ENCODE results near the gene RADX. TPM values are rescaled to one million over a fixed set of nuclear protein-coding genes. Genes with fewer than 3 reads are reported as not detected.
"Not testable (repeated sequence)": the region's sequence is repeated elsewhere in the genome, so short reads cannot be mapped to it uniquely, and the experiment has no call there.

RADX gene
- total RNA-seq, 1 experiment from 2014 or later, result 0.61 TPM

DNA sequence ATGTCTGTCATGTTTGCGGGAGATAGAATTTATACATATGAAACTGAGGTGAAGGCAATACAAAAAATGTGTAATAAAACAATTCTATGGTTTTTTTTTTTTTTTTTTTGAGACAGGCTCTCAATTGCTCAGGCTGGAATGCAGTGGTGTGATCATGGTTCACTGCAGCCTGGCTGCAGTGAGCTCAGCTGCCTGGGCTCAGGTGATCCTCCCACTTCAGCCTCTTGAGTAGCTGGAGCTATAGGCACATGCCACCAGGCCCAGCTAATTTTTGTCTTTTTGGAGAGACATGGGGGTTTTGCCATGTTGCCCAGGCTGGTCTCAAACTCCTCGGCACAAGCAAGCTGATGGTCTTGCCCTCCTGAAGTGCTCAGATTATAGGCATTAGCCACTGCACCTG lies 10.1 kb downstream of the RADX start:
- DNase-seq (ENCODE audit: low read depth in 1 of 2, low spot score in 2 of 2), result no peak
- H3K9me3 ChIP-seq (replicated peaks), result no peaks in the 10 kb centered on the region
- H3K27me3 ChIP-seq (replicated peaks), result no peaks in the 10 kb centered on the region
- H3K36me3 ChIP-seq, result no peaks in the 10 kb centered on the region
- H3K4me1 ChIP-seq (replicated peaks), result no peaks in the 10 kb centered on the region
- H3K4me3 ChIP-seq, result no peak overlapping the region
- H3K27ac ChIP-seq, result no peak overlapping the region

DNA sequence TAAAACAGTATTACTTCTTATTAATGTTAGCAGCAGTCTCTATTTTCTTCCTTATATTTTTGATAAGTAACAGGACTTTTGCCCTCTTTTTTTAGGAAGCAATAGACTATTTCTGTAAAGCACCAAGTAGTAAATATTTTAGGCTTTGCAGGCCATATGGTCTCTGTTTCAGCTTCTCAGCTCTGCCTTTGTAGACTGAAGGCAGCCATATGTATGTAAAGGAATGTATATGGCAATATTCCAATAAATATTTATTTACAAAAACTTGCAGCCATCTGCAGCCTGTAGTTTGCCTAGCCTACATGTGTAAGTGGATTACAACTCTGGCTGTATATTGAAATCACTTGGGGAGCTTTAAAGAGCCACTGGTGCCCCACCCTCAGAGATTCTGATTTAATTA lies 15.0 kb downstream of the RADX start:
- DNase-seq (ENCODE audit: low read depth in 1 of 2, low spot score in 2 of 2), result no peak
- H3K9me3 ChIP-seq (replicated peaks), result no peaks in the 10 kb centered on the region
- H3K4me1 ChIP-seq (replicated peaks), result no peaks in the 10 kb centered on the region
- no peaks in the 10 kb centered on the region for H3K27me3 ChIP-seq (replicated peaks)
- no peaks in the 10 kb centered on the region for H3K36me3 ChIP-seq
- no peak overlapping the region for H3K27ac ChIP-seq
- H3K4me3 ChIP-seq, result no peak overlapping the region

DNA sequence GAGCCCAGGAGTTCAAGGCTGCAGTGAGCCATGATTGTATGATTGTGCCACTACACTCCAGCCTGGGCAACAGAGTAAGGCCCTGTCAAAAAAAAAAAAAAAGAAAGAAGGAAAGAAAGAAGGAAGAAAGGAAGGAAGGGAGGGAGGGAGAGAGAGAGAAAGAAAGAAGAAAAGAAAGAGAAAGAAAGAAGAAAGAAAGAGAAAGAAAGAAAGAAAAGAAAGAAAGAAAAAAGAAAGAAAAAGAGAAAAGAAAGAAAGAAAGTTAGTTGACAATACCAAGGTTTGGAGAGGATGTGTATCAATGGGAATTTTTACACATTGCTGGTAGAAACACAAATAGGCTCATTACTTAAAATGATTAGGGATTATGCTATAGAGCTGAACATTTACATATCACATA lies 19.8 kb downstream of the RADX start:
- H3K36me3 ChIP-seq, result no peaks in the 10 kb centered on the region
- H3K4me1 ChIP-seq (replicated peaks), result no peaks in the 10 kb centered on the region
- H3K9me3 ChIP-seq (replicated peaks), result no peaks in the 10 kb centered on the region
- no peak for DNase-seq (ENCODE audit: low read depth in 1 of 2, low spot score in 2 of 2)
- no peak overlapping the region for H3K27ac ChIP-seq
- no peaks in the 10 kb centered on the region for H3K27me3 ChIP-seq (replicated peaks)
- H3K4me3 ChIP-seq, result no peak overlapping the region

DNA sequence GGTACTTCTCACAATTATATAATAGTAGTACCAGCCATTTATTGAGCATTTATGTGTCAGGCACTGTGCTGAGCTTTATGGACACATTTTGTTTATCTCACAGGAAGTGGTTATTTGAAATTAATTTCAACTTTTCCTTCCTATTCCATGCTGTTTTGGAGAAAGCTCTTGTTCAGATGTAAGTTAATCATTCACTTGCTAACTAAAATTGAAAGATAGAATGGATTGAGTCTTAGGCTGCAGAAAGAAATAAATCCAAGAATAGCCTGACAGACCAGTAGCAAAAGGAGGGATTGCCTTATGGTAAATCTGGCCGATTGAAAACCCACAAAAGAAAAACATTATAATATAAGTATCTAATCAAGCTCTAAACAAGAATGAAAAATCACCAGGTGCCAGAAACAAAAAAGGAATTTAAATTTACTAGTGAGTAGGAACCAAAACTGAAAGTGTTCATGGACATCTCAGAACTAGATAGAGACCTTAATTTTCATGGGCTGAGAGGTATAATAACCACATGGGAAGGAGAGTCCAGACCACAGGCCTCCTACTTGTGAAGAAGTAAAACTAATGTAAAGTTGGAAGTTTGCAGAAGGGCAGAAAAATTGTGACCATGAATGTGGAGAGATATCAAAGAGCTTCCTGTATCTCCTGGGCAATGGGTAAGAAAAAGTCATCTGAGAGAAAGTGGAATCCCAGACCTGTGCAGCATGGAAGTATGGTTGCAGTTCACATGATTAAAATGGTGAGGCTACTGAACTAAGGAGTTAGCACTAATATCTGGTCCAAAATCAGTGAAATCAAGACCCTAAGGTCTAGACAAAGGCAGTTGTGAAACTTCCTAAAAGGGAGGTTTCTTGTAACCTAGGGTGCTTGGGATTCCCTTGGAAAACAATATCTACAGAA lies 38.0 kb downstream of the RADX start:
- no peak for DNase-seq (ENCODE audit: low read depth in 1 of 2, low spot score in 2 of 2)
- Histone ChIP-seq H3K27me3 (replicated peaks) (no peaks in the 10 kb centered on the region), H3K9me3 (replicated peaks) (no peaks in the 10 kb centered on the region), H3K36me3 (no peaks in the 10 kb centered on the region), H3K27ac (no peak overlapping the region), H3K4me1 (replicated peaks) (no peaks in the 10 kb centered on the region), H3K4me3 (no peak overlapping the region)

DNA sequence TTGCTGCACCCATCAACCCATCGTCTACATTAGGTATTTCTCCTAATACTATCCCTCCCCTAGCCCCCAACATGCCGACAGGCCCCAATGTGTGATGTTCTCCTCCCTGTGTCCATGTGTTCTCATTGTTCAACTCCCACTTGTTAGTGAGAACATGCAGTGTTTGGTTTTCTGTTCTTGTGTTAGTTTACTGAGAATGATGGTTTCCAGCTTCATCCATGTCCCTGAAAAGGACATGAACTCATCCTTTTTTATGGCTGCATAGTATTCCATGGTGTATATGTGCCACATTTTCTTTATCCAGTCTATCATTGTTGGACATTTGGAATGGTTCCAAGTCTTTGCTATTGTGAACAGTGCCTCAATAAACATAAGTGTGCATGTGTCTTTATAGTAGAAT lies 41.8 kb downstream of the RADX start:
- DNase-seq (ENCODE audit: low read depth in 1 of 2, low spot score in 2 of 2); H3K27ac ChIP-seq; H3K36me3 ChIP-seq: not testable (repeated sequence)

DNA sequence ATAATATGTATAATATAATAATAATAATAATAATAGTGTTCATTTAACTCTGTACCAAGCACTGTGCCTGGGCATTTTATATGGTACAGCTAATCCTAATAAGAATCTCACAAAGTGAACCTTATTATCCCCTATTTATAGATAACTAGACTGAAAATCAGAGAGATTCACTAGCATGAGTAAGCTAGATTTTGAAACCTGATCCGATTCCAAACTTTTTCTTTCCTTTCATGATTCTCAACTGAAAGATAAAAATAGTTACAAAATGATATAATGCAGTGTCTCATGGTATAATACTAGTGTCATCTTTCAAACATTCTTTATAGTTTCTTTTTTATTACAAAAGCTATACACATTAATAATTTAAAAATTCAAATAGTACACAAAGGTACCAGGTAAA lies 58.9 kb downstream of the RADX start:
- no peak for DNase-seq (ENCODE audit: low read depth in 1 of 2, low spot score in 2 of 2)
- Histone ChIP-seq H3K27ac (no peak overlapping the region), H3K4me1 (replicated peaks) (no peaks in the 10 kb centered on the region), H3K27me3 (replicated peaks) (no peaks in the 10 kb centered on the region), H3K9me3 (replicated peaks) (no peaks in the 10 kb centered on the region), H3K36me3 (no peaks in the 10 kb centered on the region), H3K4me3 (no peak overlapping the region)

More for the DNA sequence above, 41.8 kb downstream of the RADX start:
- not testable (repeated sequence) for H3K4me1 ChIP-seq (replicated peaks); H3K9me3 ChIP-seq (replicated peaks); H3K4me3 ChIP-seq; H3K27me3 ChIP-seq (replicated peaks)

DNA sequence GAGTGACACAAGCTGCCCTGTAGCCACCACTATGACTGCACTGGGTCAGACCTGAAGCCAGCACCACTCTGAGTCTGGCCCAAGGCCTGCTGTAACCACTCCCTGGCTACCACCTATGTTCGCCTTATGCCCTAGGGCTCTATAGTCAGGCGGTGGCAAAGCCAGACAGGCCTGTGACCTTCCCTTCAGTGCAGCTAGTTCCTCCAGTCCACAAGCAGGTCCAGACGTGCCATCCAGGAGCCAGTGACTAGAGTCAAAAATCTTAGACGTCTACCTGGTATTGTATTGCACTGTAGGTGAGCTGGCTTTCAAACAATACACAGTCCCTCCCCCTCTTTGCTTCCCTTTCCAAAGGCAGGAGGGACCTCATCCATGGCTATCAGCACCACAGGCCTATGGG lies 60.7 kb downstream of the RADX start:
- Histone ChIP-seq H3K27me3 (replicated peaks) (no peaks in the 10 kb centered on the region), H3K36me3 (no peaks in the 10 kb centered on the region), H3K4me3 (no peak overlapping the region), H3K27ac (no peak overlapping the region), H3K9me3 (replicated peaks) (no peaks in the 10 kb centered on the region), H3K4me1 (replicated peaks) (no peaks in the 10 kb centered on the region)
- no peak for DNase-seq (ENCODE audit: low read depth in 1 of 2, low spot score in 2 of 2)

DNA sequence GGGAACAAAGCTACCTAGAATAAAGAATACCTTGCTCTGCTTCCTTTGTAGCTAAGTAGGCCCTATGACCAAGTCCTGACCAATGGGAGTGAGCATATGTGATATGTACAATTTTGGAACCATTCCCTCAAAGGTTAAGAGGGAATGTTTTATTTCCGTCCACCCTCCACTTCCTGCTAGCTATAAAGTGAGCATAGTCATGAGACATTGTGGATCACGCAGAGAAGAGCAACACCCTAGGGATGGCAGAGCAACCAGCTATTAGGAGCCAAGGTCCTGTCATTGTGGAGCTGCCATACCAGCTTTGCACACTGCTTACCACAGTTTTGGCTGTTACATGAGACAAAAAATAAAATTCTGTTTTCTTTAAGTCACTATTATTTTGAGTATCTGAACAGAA lies 68.9 kb downstream of the RADX start:
- DNase-seq (ENCODE audit: low read depth in 1 of 2, low spot score in 2 of 2), result no peak
- no peaks in the 10 kb centered on the region for H3K4me1 ChIP-seq (replicated peaks)
- H3K27ac ChIP-seq, result no peak overlapping the region
- no peaks in the 10 kb centered on the region for H3K27me3 ChIP-seq (replicated peaks)
- no peaks in the 10 kb centered on the region for H3K36me3 ChIP-seq
- no peaks in the 10 kb centered on the region for H3K9me3 ChIP-seq (replicated peaks)
- no peak overlapping the region for H3K4me3 ChIP-seq

DNA sequence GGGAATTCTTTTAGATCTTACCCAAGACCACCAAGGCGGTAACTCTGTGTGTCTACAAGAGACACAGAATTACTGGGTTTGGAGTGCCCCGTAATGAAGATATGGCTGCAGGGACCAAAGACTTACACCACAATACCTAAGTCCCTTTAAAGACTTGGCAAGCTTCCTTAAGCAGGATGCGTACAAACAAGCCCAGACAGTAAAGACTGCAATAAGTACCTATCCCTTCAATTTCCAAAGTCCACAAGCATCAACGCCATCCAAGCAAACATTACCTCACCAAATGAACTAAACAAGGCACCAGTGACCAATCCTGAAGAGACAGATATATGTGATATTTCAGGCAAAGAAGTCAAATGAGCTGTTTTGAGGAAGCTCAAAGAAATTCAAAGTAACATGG lies 72.4 kb downstream of the RADX start:
- Histone ChIP-seq H3K4me3 (no peak overlapping the region), H3K9me3 (replicated peaks) (no peaks in the 10 kb centered on the region), H3K4me1 (replicated peaks) (no peaks in the 10 kb centered on the region), H3K36me3 (no peaks in the 10 kb centered on the region), H3K27me3 (replicated peaks) (no peaks in the 10 kb centered on the region), H3K27ac (no peak overlapping the region)
- DNase-seq (ENCODE audit: low read depth in 1 of 2, low spot score in 2 of 2), result no peak

DNA sequence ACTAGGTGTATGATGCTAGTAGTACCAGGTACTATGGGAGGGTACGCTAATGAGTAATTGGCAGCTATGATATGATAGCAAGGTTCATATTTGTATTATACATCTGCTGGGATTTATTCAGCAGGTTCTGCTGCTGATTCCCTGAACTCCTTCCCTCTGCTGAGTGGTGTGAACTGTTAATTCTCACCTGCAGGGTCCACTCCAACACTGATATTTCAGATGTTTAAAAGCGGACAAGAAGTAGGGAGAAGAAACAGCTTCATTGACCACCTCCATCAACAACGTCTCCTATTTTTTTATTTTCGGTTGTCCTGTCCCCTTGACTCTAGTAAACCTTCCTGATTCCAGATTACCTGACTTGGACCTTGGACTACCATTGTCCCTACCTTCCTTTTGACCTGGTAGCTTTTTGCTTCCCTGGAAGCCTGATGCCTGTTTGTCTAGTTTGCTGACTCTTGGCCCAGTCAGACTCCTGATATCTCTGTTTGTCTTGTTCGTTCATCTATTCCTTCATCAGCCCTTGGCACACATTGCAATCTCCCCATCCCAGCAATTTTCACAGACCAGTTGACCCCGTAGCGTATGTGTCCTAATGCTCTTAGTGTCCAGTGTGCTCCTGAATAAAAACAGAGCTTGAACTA lies 80.8 kb downstream of the RADX start:
- Histone ChIP-seq H3K27me3 (replicated peaks) (no peaks in the 10 kb centered on the region), H3K36me3 (no peaks in the 10 kb centered on the region), H3K4me1 (replicated peaks) (no peaks in the 10 kb centered on the region), H3K4me3 (no peak overlapping the region), H3K9me3 (replicated peaks) (no peaks in the 10 kb centered on the region), H3K27ac (no peak overlapping the region)
- no peak for DNase-seq (ENCODE audit: low read depth in 1 of 2, low spot score in 2 of 2)

DNA sequence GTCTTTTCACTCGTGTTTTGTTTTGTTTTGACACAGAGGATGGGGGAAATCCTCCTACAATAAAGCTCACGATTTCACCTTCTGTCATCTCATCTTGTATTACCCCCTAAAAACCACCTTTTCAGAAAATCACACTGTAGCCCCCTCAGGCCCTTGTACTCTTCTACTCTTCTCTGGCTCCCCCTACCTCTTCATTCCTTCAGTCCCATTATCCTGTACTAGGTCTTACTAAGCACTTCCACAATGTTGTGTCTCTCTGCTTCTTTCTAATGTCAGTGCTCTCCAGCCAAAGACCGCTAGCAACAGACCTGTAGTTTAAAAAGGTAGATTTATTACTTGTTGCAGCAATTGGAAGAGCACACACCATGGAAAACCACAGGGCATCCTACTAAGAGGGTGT lies 84.7 kb downstream of the RADX start:
- Histone ChIP-seq H3K27ac (no peak overlapping the region), H3K4me1 (replicated peaks) (no peaks in the 10 kb centered on the region), H3K9me3 (replicated peaks) (no peaks in the 10 kb centered on the region), H3K27me3 (replicated peaks) (no peaks in the 10 kb centered on the region), H3K36me3 (no peaks in the 10 kb centered on the region), H3K4me3 (no peak overlapping the region)
- no peak for DNase-seq (ENCODE audit: low read depth in 1 of 2, low spot score in 2 of 2)

DNA sequence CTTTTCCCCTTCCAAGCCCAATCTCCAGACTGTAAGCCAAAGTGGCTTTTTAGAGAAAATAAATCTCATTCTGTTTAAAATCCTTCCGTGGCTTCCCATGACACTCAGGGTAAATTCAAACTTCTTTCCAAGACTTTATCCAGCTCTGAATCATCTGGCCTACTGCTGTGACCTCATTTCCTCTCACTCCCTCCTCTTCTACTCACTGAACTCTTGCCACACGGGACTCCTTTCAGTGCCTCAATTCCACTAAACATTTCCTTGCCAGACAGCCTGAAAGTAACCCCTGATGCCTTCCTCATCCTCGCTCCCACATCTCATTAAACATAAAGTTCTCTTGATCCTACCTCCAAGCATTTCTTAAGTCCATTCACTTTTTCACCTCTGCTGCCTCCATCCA lies 86.9 kb downstream of the RADX start:
- H3K27ac ChIP-seq, result no peak overlapping the region
- no peak overlapping the region for H3K4me3 ChIP-seq
- DNase-seq (ENCODE audit: low read depth in 1 of 2, low spot score in 2 of 2), result no peak

DNA sequence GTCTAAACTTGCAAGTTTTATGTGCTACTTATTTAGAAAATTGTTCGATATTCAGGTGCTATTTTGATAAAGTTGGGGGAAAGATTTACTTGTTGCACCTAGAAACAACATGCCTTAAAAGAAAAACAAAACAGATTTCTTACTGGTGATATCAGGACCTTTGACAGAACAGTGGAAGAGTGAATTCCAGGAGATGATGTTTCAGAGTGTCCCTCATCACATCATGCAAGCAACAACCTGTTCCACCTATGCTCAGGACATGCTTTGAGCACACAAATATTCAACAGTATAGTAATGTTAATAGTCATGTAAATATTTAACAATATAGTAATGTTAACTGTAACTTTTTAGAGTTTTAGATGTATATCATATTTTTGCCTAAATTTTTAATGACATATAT lies 90.9 kb downstream of the RADX start:
- Histone ChIP-seq H3K4me3 (no peak overlapping the region), H3K9me3 (replicated peaks) (no peaks in the 10 kb centered on the region), H3K27ac (no peak overlapping the region), H3K4me1 (replicated peaks) (no peaks in the 10 kb centered on the region), H3K36me3 (no peaks in the 10 kb centered on the region), H3K27me3 (replicated peaks) (no peaks in the 10 kb centered on the region)
- no peak for DNase-seq (ENCODE audit: low read depth in 1 of 2, low spot score in 2 of 2)

More for the DNA sequence above, 86.9 kb downstream of the RADX start:
- Histone ChIP-seq H3K4me1 (replicated peaks) (no peaks in the 10 kb centered on the region), H3K9me3 (replicated peaks) (no peaks in the 10 kb centered on the region), H3K27me3 (replicated peaks) (no peaks in the 10 kb centered on the region), H3K36me3 (no peaks in the 10 kb centered on the region)

DNA sequence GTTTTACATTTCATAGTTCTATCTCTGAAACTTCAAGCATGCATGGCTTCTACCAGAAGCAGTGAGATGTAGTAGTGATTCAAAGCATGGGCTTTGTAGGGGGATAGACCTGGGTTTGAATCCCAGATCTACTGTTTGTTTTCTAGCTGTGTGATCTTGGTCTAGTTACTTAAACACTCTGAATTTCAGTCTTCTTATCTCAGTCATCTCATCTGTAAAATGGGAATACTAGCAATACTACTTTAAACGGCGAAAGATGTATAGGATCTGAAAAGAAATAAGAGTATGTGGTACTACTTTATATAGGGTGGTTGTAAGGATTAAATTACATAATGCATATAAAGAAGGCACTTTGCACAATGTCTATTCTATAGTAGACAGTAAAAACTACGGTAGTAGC lies 94.7 kb downstream of the RADX start:
- 0 out of 2 replicates have a peak, but pooled peaks cover 3% of the 10 kb centered on the region for H3K4me1 ChIP-seq (replicated peaks)
- H3K4me3 ChIP-seq, result no peak overlapping the region
- no peak overlapping the region for H3K27ac ChIP-seq
- no peaks in the 10 kb centered on the region for H3K27me3 ChIP-seq (replicated peaks)
- H3K9me3 ChIP-seq (replicated peaks), result no peaks in the 10 kb centered on the region
- no peaks in the 10 kb centered on the region for H3K36me3 ChIP-seq
- DNase-seq (ENCODE audit: low read depth in 1 of 2, low spot score in 2 of 2), result no peak
